Gastroesophageal sphincter (tissue), 4 donors: Measurements from ENCODE around the gene ERV3-1. TPM values are rescaled to one million over a fixed set of nuclear protein-coding genes. Genes with fewer than 3 reads are reported as not detected.

ENCODE experiments used
- ATAC-seq: fragments of 150-250 bp; one replicate; pipeline ENCODE4 v1.9.1; 2016; ENCODE audit warnings: mild to moderate bottlenecking, moderate library complexity
- H3K27ac ChIP-seq, 4 donors: fragments of 200-600 bp; sonication (generic) in 3 of 4; 1 replicate in 3 of 4; 2 replicates in 1 of 4; pipeline ENCODE4 v1.5.1; 2016 to 2019
- H3K27me3 ChIP-seq: fragments of 200-600 bp; sonication (generic); one replicate; pipeline ENCODE4 v1.5.1; 2019
- H3K36me3 ChIP-seq, 2 donors: fragments of 200-600 bp; sonication (generic); one replicate each; pipeline ENCODE4 v1.5.1; 2019; ENCODE audit warnings: control low read depth in 1 of 2
- H3K4me1 ChIP-seq, 3 donors: fragments of 200-600 bp; sonication (generic); 1 replicate in 2 of 3; 2 replicates in 1 of 3; pipeline ENCODE4 v1.5.1; 2016 to 2019; ENCODE audit warnings: control low read depth in 2 of 3
- H3K4me3 ChIP-seq, 2 donors: fragments of 200-600 bp; sonication (generic); one replicate each; pipeline ENCODE4 v1.5.1; 2019; ENCODE audit warnings: mild to moderate bottlenecking in 1 of 2, moderate library complexity in 1 of 2
- H3K9me3 ChIP-seq, 3 donors: fragments of 200-600 bp; sonication (generic); one replicate each; pipeline ENCODE4 v1.5.1; 2017 to 2019; ENCODE audit warnings: control low read depth in 2 of 3
- CTCF ChIP-seq, 4 experiments: fragments of 200-600 bp in 2 of 4; fragments of 450-650 bp in 2 of 4; sonication (generic) in 1 of 4; IDR thresholded peaks; one replicate each; pipeline ENCODE4 v1.5.1; 2017 to 2019; ENCODE audit warnings: antibody characterized with exemption in 4 of 4, mild to moderate bottlenecking in 2 of 4, moderate library complexity in 2 of 4
- EP300 ChIP-seq: sonication (generic); formaldehyde crosslinking; IDR thresholded peaks from one replicate; pipeline ENCODE4 v1.6.1; 2017; ENCODE audit warnings: antibody characterized with exemption, mild to moderate bottlenecking
- POLR2A ChIP-seq, 2 donors: fragments of 450-650 bp; IDR thresholded peaks; one replicate each; pipeline ENCODE4 v1.6.1; 2017; ENCODE audit warnings: antibody characterized with exemption in 2 of 2, mild to moderate bottlenecking in 2 of 2, moderate library complexity in 1 of 2
- POLR2AphosphoS5 ChIP-seq: sonication (generic); formaldehyde crosslinking; IDR thresholded peaks from one replicate; pipeline ENCODE4 v1.6.1; 2017; ENCODE audit warnings: antibody characterized with exemption
- WGBS, 2 donors: methylation state at CpG; one replicate each; pipeline ENCODE4 v1.1.5; 2018; ENCODE audit warnings: low coverage in 1 of 2; 5-methylcytosine and 5-hydroxymethylcytosine counted together
- total RNA-seq, 4 donors: library from RNA; depleted of rRNA; stranded (reverse); fragments of >200 nt; gene quantifications; one replicate each; pipeline ENCODE4 v1.1.0, GENCODE V29; 2016

ERV3-1 gene
- total RNA-seq, 4 donors from 2014 or later = 5.6 to 17.7 (median 9.4) TPM

GRCh38 chr7:64992971-64993370 lies 13.5 kb downstream of the ERV3-1 start:
- Histone ChIP-seq H3K27me3 (no peaks in the 10 kb centered on the region), H3K4me3 (no peak overlapping the region), H3K9me3 (peaks cover 0 to 18% (median 0%) of the 10 kb centered on the region in 3 donors), H3K27ac (no peak overlapping the region), H3K36me3 (peaks cover 0 to 32% of the 10 kb centered on the region in 2 donors), H3K4me1 (peaks cover 0 to 13% (median 0%) of the 10 kb centered on the region in 3 donors)
- ATAC-seq = no peak
- TF ChIP-seq POLR2AphosphoS5 = no peak
- TF ChIP-seq POLR2A (IDR thresholded peaks at IDR 0.05) = no peak
- no peak for TF ChIP-seq EP300
- TF ChIP-seq CTCF (IDR thresholded peaks at IDR 0.05) = no peak
- WGBS, 2 donors = 72 to 100% methylated on average over 3 to 4 of the region's 5 CpGs

- TF ChIP-seq EP300 = no peak
- Histone ChIP-seq H3K27me3 (no peaks in the 10 kb centered on the region), H3K27ac (no peak within 1 kb of the TSS), H3K9me3 (peaks cover 0 to 18% (median 0%) of the 10 kb centered on the region in 3 donors), H3K36me3 (peaks cover 0 to 32% of the 10 kb centered on the region in 2 donors), H3K4me1 (no peaks in the 10 kb centered on the region), H3K4me3 (no peak within 1 kb of the TSS)
- WGBS, 2 donors = 87 to 93% methylated on average over 3 to 4 of the region's 4 CpGs
- no peak for ATAC-seq
Measured at GRCh38 chr7:64990936-64991335, 15.6 kb downstream of the ERV3-1 start, which contains the start of gene ZNF117. ZNF117 (minus strand) TSS chr7:64991036.

GRCh38 chr7:64990216-64990615 lies 16.3 kb downstream of the ERV3-1 start:
- TF ChIP-seq POLR2AphosphoS5 = no peak
- TF ChIP-seq POLR2A (IDR thresholded peaks at IDR 0.05) = no peak
- TF ChIP-seq EP300 = no peak
- TF ChIP-seq CTCF (IDR thresholded peaks at IDR 0.05) = no peak
- no peaks in the 10 kb centered on the region for H3K4me1 ChIP-seq
- WGBS, 2 donors = 91 to 94% methylated on average over 7 of the region's 7 CpGs

GRCh38 chr7:64978497-64979203 lies 27.8 kb downstream of the ERV3-1 start:
- H3K27ac ChIP-seq = no peak overlapping the region
- no peak for TF ChIP-seq POLR2AphosphoS5
- no peaks in the 10 kb centered on the region for H3K27me3 ChIP-seq
- no peaks in the 10 kb centered on the region for H3K4me1 ChIP-seq
- H3K4me3 ChIP-seq = no peak overlapping the region
- H3K36me3 ChIP-seq = peaks cover 11 to 44% of the 10 kb centered on the region in 2 donors
- 97 to 100% methylated on average over 5 of the region's 5 CpGs for WGBS, 2 donors
- H3K9me3 ChIP-seq = peaks cover 0 to 54% (median 0%) of the 10 kb centered on the region in 3 donors
- ATAC-seq = no peak

More at GRCh38 chr7:64990216-64990615, 16.3 kb downstream of the ERV3-1 start:
- no peak for ATAC-seq
- H3K36me3 ChIP-seq = peaks cover 0 to 32% of the 10 kb centered on the region in 2 donors
- peaks cover 0 to 18% (median 0%) of the 10 kb centered on the region in 3 donors for H3K9me3 ChIP-seq
- no peak overlapping the region for H3K27ac ChIP-seq
- no peak overlapping the region for H3K4me3 ChIP-seq
- no peaks in the 10 kb centered on the region for H3K27me3 ChIP-seq

GRCh38 chr7:64965594-64965993 lies 40.9 kb downstream of the ERV3-1 start:
- Histone ChIP-seq H3K4me3 (no peak overlapping the region), H3K27me3 (no peaks in the 10 kb centered on the region), H3K9me3 (no peaks in the 10 kb centered on the region), H3K4me1 (no peaks in the 10 kb centered on the region), H3K36me3 (no peaks in the 10 kb centered on the region), H3K27ac (no peak overlapping the region)
- ATAC-seq = no peak
- no peak for TF ChIP-seq POLR2A (IDR thresholded peaks at IDR 0.05)
- no peak for TF ChIP-seq EP300
- no peak for TF ChIP-seq CTCF (IDR thresholded peaks at IDR 0.05)
- TF ChIP-seq POLR2AphosphoS5 = no peak
